ENCODE measurements around the gene CLMN. TPM values are rescaled to one million over a fixed set of nuclear protein-coding genes. Genes with fewer than 3 reads are reported as not detected.

The CLMN gene
- total RNA-seq, 1 experiment from 2014 or later, result 4.5 TPM

GRCh38 chr14:95308073-95308472, 11.6 kb downstream of the CLMN start:
- Histone ChIP-seq H3K4me3 (ENCODE audit: insufficient read depth, low read depth, low read length) (no peak overlapping the region), H3K36me3 (replicated peaks; ENCODE audit: control insufficient read depth, insufficient read depth, low read length) (no peaks in the 10 kb centered on the region), H3K27me3 (ENCODE audit: control insufficient read depth, insufficient read depth, low read length) (no peaks in the 10 kb centered on the region)
- no peak for DNase-seq

- H3K27me3 ChIP-seq (ENCODE audit: control insufficient read depth, insufficient read depth, low read length), result no peaks in the 10 kb centered on the region
- no peak for DNase-seq
These were observed 12.2 kb downstream of the CLMN start for GRCh38 chr14:95307402-95308041.

GRCh38 chr14:95305940-95306339, 13.8 kb downstream of the CLMN start:
- H3K27me3 ChIP-seq (ENCODE audit: control insufficient read depth, insufficient read depth, low read length), result no peaks in the 10 kb centered on the region
- no peak for DNase-seq
- H3K4me3 ChIP-seq (ENCODE audit: insufficient read depth, low read depth, low read length), result no peak overlapping the region
- H3K36me3 ChIP-seq (replicated peaks; ENCODE audit: control insufficient read depth, insufficient read depth, low read length), result no peaks in the 10 kb centered on the region

More at GRCh38 chr14:95307402-95308041, 12.2 kb downstream of the CLMN start:
- no peaks in the 10 kb centered on the region for H3K36me3 ChIP-seq (replicated peaks; ENCODE audit: control insufficient read depth, insufficient read depth, low read length)
- no peak overlapping the region for H3K4me3 ChIP-seq (ENCODE audit: insufficient read depth, low read depth, low read length)

- H3K36me3 ChIP-seq (replicated peaks; ENCODE audit: control insufficient read depth, insufficient read depth, low read length), result no peaks in the 10 kb centered on the region
- no peak overlapping the region for H3K4me3 ChIP-seq (ENCODE audit: insufficient read depth, low read depth, low read length)
- no peak for DNase-seq
- no peaks in the 10 kb centered on the region for H3K27me3 ChIP-seq (ENCODE audit: control insufficient read depth, insufficient read depth, low read length)
These were observed 14.6 kb downstream of the CLMN start for GRCh38 chr14:95305145-95305544.

GRCh38 chr14:95304342-95304741, 15.4 kb downstream of the CLMN start:
- no peaks in the 10 kb centered on the region for H3K27me3 ChIP-seq (ENCODE audit: control insufficient read depth, insufficient read depth, low read length)
- DNase-seq, result no peak
- H3K36me3 ChIP-seq (replicated peaks; ENCODE audit: control insufficient read depth, insufficient read depth, low read length), result no peaks in the 10 kb centered on the region

GRCh38 chr14:95303552-95303951, 16.2 kb downstream of the CLMN start:
- no peak for DNase-seq
- H3K36me3 ChIP-seq (replicated peaks; ENCODE audit: control insufficient read depth, insufficient read depth, low read length), result no peaks in the 10 kb centered on the region

More at GRCh38 chr14:95304342-95304741, 15.4 kb downstream of the CLMN start:
- H3K4me3 ChIP-seq (ENCODE audit: insufficient read depth, low read depth, low read length), result no peak overlapping the region

GRCh38 chr14:95302667-95303506, 16.8 kb downstream of the CLMN start:
- no peaks in the 10 kb centered on the region for H3K36me3 ChIP-seq (replicated peaks; ENCODE audit: control insufficient read depth, insufficient read depth, low read length)
- DNase-seq, result no peak

More at GRCh38 chr14:95303552-95303951, 16.2 kb downstream of the CLMN start:
- Histone ChIP-seq H3K27me3 (ENCODE audit: control insufficient read depth, insufficient read depth, low read length) (no peaks in the 10 kb centered on the region), H3K4me3 (ENCODE audit: insufficient read depth, low read depth, low read length) (no peak overlapping the region)

GRCh38 chr14:95301527-95302187, 18.1 kb downstream of the CLMN start:
- Histone ChIP-seq H3K27me3 (ENCODE audit: control insufficient read depth, insufficient read depth, low read length) (no peaks in the 10 kb centered on the region), H3K4me3 (ENCODE audit: insufficient read depth, low read depth, low read length) (no peak overlapping the region), H3K36me3 (replicated peaks; ENCODE audit: control insufficient read depth, insufficient read depth, low read length) (no peaks in the 10 kb centered on the region)
- no peak for DNase-seq

More at GRCh38 chr14:95302667-95303506, 16.8 kb downstream of the CLMN start:
- Histone ChIP-seq H3K27me3 (ENCODE audit: control insufficient read depth, insufficient read depth, low read length) (no peaks in the 10 kb centered on the region), H3K4me3 (ENCODE audit: insufficient read depth, low read depth, low read length) (no peak overlapping the region)

GRCh38 chr14:95300697-95301526, 18.8 kb downstream of the CLMN start:
- Histone ChIP-seq H3K36me3 (replicated peaks; ENCODE audit: control insufficient read depth, insufficient read depth, low read length) (no peaks in the 10 kb centered on the region), H3K4me3 (ENCODE audit: insufficient read depth, low read depth, low read length) (no peak overlapping the region)

GRCh38 chr14:95300002-95300696, 19.6 kb downstream of the CLMN start:
- no peaks in the 10 kb centered on the region for H3K27me3 ChIP-seq (ENCODE audit: control insufficient read depth, insufficient read depth, low read length)
- no peak for DNase-seq

More at GRCh38 chr14:95300697-95301526, 18.8 kb downstream of the CLMN start:
- DNase-seq, result no peak
- no peaks in the 10 kb centered on the region for H3K27me3 ChIP-seq (ENCODE audit: control insufficient read depth, insufficient read depth, low read length)

GRCh38 chr14:95299271-95299670, 20.4 kb downstream of the CLMN start:
- no peaks in the 10 kb centered on the region for H3K36me3 ChIP-seq (replicated peaks; ENCODE audit: control insufficient read depth, insufficient read depth, low read length)
- no peaks in the 10 kb centered on the region for H3K27me3 ChIP-seq (ENCODE audit: control insufficient read depth, insufficient read depth, low read length)
- no peak for DNase-seq
- no peak overlapping the region for H3K4me3 ChIP-seq (ENCODE audit: insufficient read depth, low read depth, low read length)

More at GRCh38 chr14:95300002-95300696, 19.6 kb downstream of the CLMN start:
- no peak overlapping the region for H3K4me3 ChIP-seq (ENCODE audit: insufficient read depth, low read depth, low read length)
- no peaks in the 10 kb centered on the region for H3K36me3 ChIP-seq (replicated peaks; ENCODE audit: control insufficient read depth, insufficient read depth, low read length)

- no peaks in the 10 kb centered on the region for H3K36me3 ChIP-seq (replicated peaks; ENCODE audit: control insufficient read depth, insufficient read depth, low read length)
- DNase-seq, result no peak
- no peak overlapping the region for H3K4me3 ChIP-seq (ENCODE audit: insufficient read depth, low read depth, low read length)
- H3K27me3 ChIP-seq (ENCODE audit: control insufficient read depth, insufficient read depth, low read length), result no peaks in the 10 kb centered on the region
These were observed 21.9 kb downstream of the CLMN start for GRCh38 chr14:95297832-95298231.

- Histone ChIP-seq H3K27me3 (ENCODE audit: control insufficient read depth, insufficient read depth, low read length) (no peaks in the 10 kb centered on the region), H3K36me3 (replicated peaks; ENCODE audit: control insufficient read depth, insufficient read depth, low read length) (no peaks in the 10 kb centered on the region), H3K4me3 (ENCODE audit: insufficient read depth, low read depth, low read length) (no peak overlapping the region)
- DNase-seq, result no peak
These were observed 22.7 kb downstream of the CLMN start for GRCh38 chr14:95296966-95297365.
